H1 (cell line): ENCODE results near the gene NEGR1. TPM values are rescaled to one million over a fixed set of nuclear protein-coding genes. Genes with fewer than 3 reads are reported as not detected.

Experiments
- CTCF ChIA-PET: fragments of 300-600 bp; sonication (Branson Sonifier 250); formaldehyde crosslinking; loops from one replicate; lab custom pipeline; 2021; ENCODE audit not compliant: partially characterized antibody; lab: Charles Lee
- POLR2A ChIA-PET: fragments of 300-600 bp; sonication (Branson Sonifier 250); formaldehyde crosslinking; loops from one replicate; lab custom pipeline; 2021; ENCODE audit warnings: inconsistent platforms; ENCODE audit not compliant: partially characterized antibody; lab: Charles Lee
- DNase-seq, 2 experiments: peaks; one replicate each; pipeline versions ENCODE4 v3.0.0 to v3.0.0-alpha.2; 2010 to 2022; ENCODE audit warnings: low spot score in 2 of 2, low read depth in 1 of 2, mixed read lengths in 1 of 2
- FAIRE-seq: peaks from 2 replicates; lab custom pipeline; 2011; peaks lifted over from hg19 to GRCh38; lab: Jason Lieb, UNC
- H2AFZ ChIP-seq: 2 replicates; pipeline ENCODE4 v1.8.1; 2012; ENCODE audit warnings: low read length, inconsistent platforms
- H2AK5ac ChIP-seq: 2 replicates; pipeline ENCODE4 v1.6.1; 2013; ENCODE audit warnings: low read depth, low read length
- H2BK120ac ChIP-seq: replicated peaks from 2 replicates; pipeline ENCODE3; 2013; ENCODE audit warnings: low read depth, low read length, inconsistent platforms
- H2BK12ac ChIP-seq: 2 replicates; pipeline ENCODE4 v1.6.1; 2013; ENCODE audit warnings: low read depth, low read length
- H2BK15ac ChIP-seq: 2 replicates; pipeline ENCODE4 v1.6.1; 2013; ENCODE audit warnings: low read length
- H2BK20ac ChIP-seq: 2 replicates; pipeline ENCODE4 v1.6.1; 2013; ENCODE audit warnings: low read length
- H2BK5ac ChIP-seq: 2 replicates; pipeline ENCODE4 v1.6.1; 2013; ENCODE audit warnings: low read depth, low read length
- H3K14ac ChIP-seq: 2 replicates; pipeline ENCODE4 v1.6.1; 2013; ENCODE audit warnings: inconsistent platforms; ENCODE audit not compliant: insufficient read length
- H3K18ac ChIP-seq: 2 replicates; pipeline ENCODE4 v1.6.1; 2013; ENCODE audit warnings: low read length; ENCODE audit errors: extremely low read depth
- H3K23ac ChIP-seq: 2 replicates; pipeline ENCODE4 v1.6.1; 2013; ENCODE audit warnings: inconsistent platforms; ENCODE audit not compliant: insufficient read length
- H3K23me2 ChIP-seq: 2 replicates; pipeline ENCODE4 v1.6.1; 2013; ENCODE audit warnings: low read depth, low read length
- H3K27ac ChIP-seq: 2 replicates; pipeline ENCODE4 v1.6.1; 2011; ENCODE audit warnings: low read depth, low read length, inconsistent platforms
- H3K27me3 ChIP-seq, 4 experiments: replicated peaks in 1 of 4; 1 replicate in 1 of 4; 2 replicates in 3 of 4; pipeline versions ENCODE4 v1.6.1 to v1.8.1; 2011 to 2013; ENCODE audit warnings: low read length in 3 of 4, mild to moderate bottlenecking in 3 of 4, inconsistent platforms in 2 of 4, mixed read lengths in 2 of 4, moderate library complexity in 1 of 4; ENCODE audit not compliant: control insufficient read depth in 3 of 4, insufficient read depth in 3 of 4; ENCODE audit errors: extremely low read depth in 1 of 4
- H3K36me3 ChIP-seq, 4 experiments: 2 replicates each; pipeline versions ENCODE4 v1.6.1 to v1.8.1; 2011 to 2013; ENCODE audit warnings: mild to moderate bottlenecking in 4 of 4, low read length in 3 of 4, moderate library complexity in 2 of 4, control low read depth in 1 of 4, inconsistent platforms in 1 of 4; ENCODE audit not compliant: insufficient read depth in 4 of 4, control insufficient read depth in 2 of 4
- H3K4ac ChIP-seq: replicated peaks from 2 replicates; pipeline ENCODE3; 2013; ENCODE audit warnings: low read length, low read depth, mixed read lengths, inconsistent platforms; ENCODE audit not compliant: insufficient read length
- H3K4me1 ChIP-seq, 4 experiments: replicated peaks in 1 of 4; 1 replicate in 1 of 4; 2 replicates in 3 of 4; pipeline versions ENCODE4 v1.6.1 to v1.8.1; 2011 to 2013; ENCODE audit warnings: low read length in 3 of 4, inconsistent platforms in 2 of 4, mixed read lengths in 1 of 4; ENCODE audit not compliant: insufficient read depth in 4 of 4, control insufficient read depth in 3 of 4
- H3K4me2 ChIP-seq, 2 experiments: 2 replicates each; pipeline versions ENCODE4 v1.6.1 to v1.8.1; 2011 to 2013; ENCODE audit warnings: low read depth in 2 of 2, low read length in 2 of 2, control low read depth in 1 of 2, inconsistent platforms in 1 of 2, mild to moderate bottlenecking in 1 of 2; ENCODE audit not compliant: insufficient read depth in 1 of 2
- H3K4me3 ChIP-seq, 4 experiments: fragments of 200-600, 300-600 bp in 1 of 4; sonication (generic), shearing (Covaris generic), sonication (Bioruptor Twin) in 1 of 4; 2 replicates each; pipeline versions ENCODE4 v1.5.1 to v1.8.1; 2011 to 2016; ENCODE audit warnings: low read length in 4 of 4, low read depth in 3 of 4, control low read depth in 2 of 4, inconsistent platforms in 2 of 4, mild to moderate bottlenecking in 2 of 4, mixed read lengths in 1 of 4, moderate library complexity in 1 of 4; ENCODE audit not compliant: insufficient read depth in 2 of 4; ENCODE audit errors: extremely low read depth in 1 of 4
- H3K56ac ChIP-seq: replicated peaks from 2 replicates; pipeline ENCODE3; 2013; ENCODE audit warnings: low read depth, mild to moderate bottlenecking, mixed read lengths, low read length, inconsistent platforms; ENCODE audit not compliant: insufficient read length
- H3K79me1 ChIP-seq: 2 replicates; pipeline ENCODE4 v1.6.1; 2013; ENCODE audit warnings: low read depth, low read length, control low read depth
- H3K79me2 ChIP-seq, 2 experiments: 2 replicates each; pipeline versions ENCODE4 v1.6.1 to v1.8.1; 2012 to 2013; ENCODE audit warnings: low read length in 2 of 2, mild to moderate bottlenecking in 2 of 2, inconsistent platforms in 1 of 2; ENCODE audit not compliant: insufficient read depth in 2 of 2, control insufficient read depth in 1 of 2
- H3K9ac ChIP-seq, 4 experiments: replicated peaks in 1 of 4; 1 replicate in 1 of 4; 2 replicates in 3 of 4; pipeline versions ENCODE4 v1.6.1 to v1.8.1; 2011 to 2013; ENCODE audit warnings: low read depth in 3 of 4, low read length in 3 of 4, control low read depth in 2 of 4, mild to moderate bottlenecking in 2 of 4, moderate library complexity in 2 of 4, inconsistent platforms in 1 of 4; ENCODE audit errors: extremely low read depth in 1 of 4
- H3K9me3 ChIP-seq, 2 experiments: 2 replicates each; pipeline versions ENCODE4 v1.6.1 to v1.8.1; 2012 to 2013; ENCODE audit warnings: mild to moderate bottlenecking in 2 of 2, moderate library complexity in 2 of 2, control low read depth in 1 of 2, inconsistent platforms in 1 of 2, low read depth in 1 of 2, low read length in 1 of 2, mixed read lengths in 1 of 2; ENCODE audit not compliant: insufficient read depth in 2 of 2
- H4K20me1 ChIP-seq, 2 experiments: replicated peaks in 1 of 2; 2 replicates each; pipeline versions ENCODE3 to v1.8.1; 2011 to 2013; ENCODE audit warnings: inconsistent platforms in 2 of 2, low read length in 2 of 2, mild to moderate bottlenecking in 1 of 2; ENCODE audit not compliant: insufficient read depth in 2 of 2, control insufficient read depth in 1 of 2
- H4K5ac ChIP-seq: 2 replicates; pipeline ENCODE4 v1.6.1; 2013; ENCODE audit warnings: low read length, low read depth, mixed read lengths, inconsistent platforms; ENCODE audit not compliant: insufficient read length
- H4K8ac ChIP-seq: 2 replicates; pipeline ENCODE4 v1.8.0; 2013; ENCODE audit warnings: mild to moderate bottlenecking, moderate library complexity, low read length, inconsistent platforms; ENCODE audit not compliant: insufficient read depth; ENCODE audit errors: extremely low read depth
- H4K91ac ChIP-seq: replicated peaks from 2 replicates; pipeline ENCODE3; 2013; ENCODE audit warnings: low read length, mixed read lengths, inconsistent platforms; ENCODE audit not compliant: insufficient read length
- BCL11A ChIP-seq, 2 experiments: IDR thresholded peaks; one replicate each; pipeline ENCODE4 v1.6.1; 2011; ENCODE audit warnings: low read depth in 2 of 2, low read length in 2 of 2, mild to moderate bottlenecking in 2 of 2
- CTBP2 ChIP-seq: IDR thresholded peaks from 2 replicates; pipeline ENCODE4 v1.7.0; 2011; ENCODE audit warnings: borderline replicate concordance, mild to moderate bottlenecking, moderate library complexity, mixed read lengths, low read length; ENCODE audit not compliant: insufficient read depth, insufficient read length
- EP300 ChIP-seq, 2 experiments: IDR thresholded peaks; 1 replicate in 1 of 2; 2 replicates in 1 of 2; pipeline ENCODE4 v1.6.1; 2011 to 2012; ENCODE audit warnings: low read depth in 2 of 2, low read length in 2 of 2, mild to moderate bottlenecking in 2 of 2, borderline replicate concordance in 1 of 2, inconsistent platforms in 1 of 2, moderate library complexity in 1 of 2
- KDM1A ChIP-seq: fragments of 200-600, 300-600 bp; sonication (generic); IDR thresholded peaks from 2 replicates; pipeline ENCODE4 v1.7.1; 2016; ENCODE audit warnings: mild to moderate bottlenecking, low read length, borderline replicate concordance
- KDM5A ChIP-seq: fragments of 200-600 bp; IDR thresholded peaks from 2 replicates; pipeline ENCODE4 v1.7.1; 2012; ENCODE audit warnings: mild to moderate bottlenecking, low read length, inconsistent platforms, mixed read lengths
- SIRT6 ChIP-seq: IDR thresholded peaks from one replicate; pipeline ENCODE4 v1.7.1; 2012; ENCODE audit warnings: low read length, inconsistent platforms
- ZNF274 ChIP-seq: IDR thresholded peaks from 2 replicates; pipeline ENCODE4 v1.7.0; 2012; ENCODE audit warnings: low read length, borderline replicate concordance; ENCODE audit errors: extremely low read depth
- WGBS, 2 experiments: shearing (Covaris generic) in 1 of 2; methylation state at CpG; one replicate each; pipeline versions ENCODE4 v1.1.6 to v1.1.7; 2013 to 2015; ENCODE audit warnings: low lambda C conversion rate in 2 of 2, mixed read lengths in 2 of 2, inconsistent platforms in 1 of 2, low coverage in 1 of 2, missing lambda C conversion rate in 1 of 2; ENCODE audit not compliant: insufficient replicate concordance in 2 of 2, insufficient coverage in 1 of 2, insufficient read length in 1 of 2; ENCODE audit errors: extremely low coverage in 1 of 2, missing lambda C conversion rate in 1 of 2; 5-methylcytosine and 5-hydroxymethylcytosine counted together
- polyA plus RNA-seq, 7 experiments: library from polyadenylated mRNA; depleted of rRNA in 3 of 7; stranded (reverse) in 5 of 7; unstranded in 2 of 7; fragments of >200 nt in 5 of 7; fragments of 200-250 nt in 2 of 7; gene quantifications; 1 replicate in 5 of 7; 2 replicates in 1 of 7; 4 replicates in 1 of 7; pipeline versions ENCODE4 v1.2.1 to v1.2.3, GENCODE V29; 2011 to 2013; ENCODE audit warnings: missing spikeins in 2 of 7, mixed read lengths in 2 of 7
- total RNA-seq: library from RNA; stranded (reverse); fragmentation: NEBNext Ultra II Directional; extraction: Animal tissue kit (Norgen Biotek cat#: 25700); gene quantifications from 2 replicates; pipeline ENCODE4 v1.2.1, GENCODE V29; 2021

Gene NEGR1
- total and polyA plus RNA-seq, 2 of the 8 experiments (the other 6 are each of a cell fraction or from before 2014, with no cell fraction given), result 0.71 to 1.3 TPM

- no peak overlapping the region for H3K4me3 ChIP-seq
- H3K9ac ChIP-seq, result no peak overlapping the region
- no peak overlapping the region for H4K91ac ChIP-seq
- TF ChIP-seq KDM1A, result no peak
- TF ChIP-seq BCL11A (IDR thresholded peaks at IDR 0.05; ENCODE audit: low read depth in 2 of 2, low read length in 2 of 2), result no peak
- TF ChIP-seq CTBP2, result no peak
- no peak for TF ChIP-seq ZNF274
- no peak for TF ChIP-seq EP300 (IDR thresholded peaks at IDR 0.05; ENCODE audit: borderline replicate concordance in 1 of 2, low read depth in 2 of 2, low read length in 2 of 2)
- TF ChIP-seq KDM5A, result no peak
- TF ChIP-seq SIRT6, result no peak
- H3K23ac ChIP-seq, result no peak overlapping the region
- ChIA-PET CTCF (interaction anchor here (0.6 to 1.1 kb wide), 2 partner anchors 9 to 755 kb away, joined by 3 to 4 read pairs; no protein-coding TSS in a partner anchor), POLR2A (no interaction called here)
- no peaks in the 10 kb centered on the region for H3K27me3 ChIP-seq
- H2AK5ac ChIP-seq, result no peak overlapping the region
- H3K14ac ChIP-seq, result no peak overlapping the region
- H3K79me1 ChIP-seq, result no peaks in the 10 kb centered on the region
- H3K56ac ChIP-seq, result no peak overlapping the region
- H3K18ac ChIP-seq, result no peak overlapping the region
- H4K5ac ChIP-seq, result no peak overlapping the region
- H2BK12ac ChIP-seq, result no peak overlapping the region
- 89% methylated on average over 1 of the region's 1 CpG; no CpG with 5 or more reads in 1 of the 2 experiments for WGBS, 2 experiments
- H3K4me2 ChIP-seq, result no peak overlapping the region
- H4K8ac ChIP-seq, result no peak overlapping the region
- H3K27ac ChIP-seq, result no peak overlapping the region
- no peak overlapping the region for H3K4ac ChIP-seq
- H4K20me1 ChIP-seq, result no peaks in the 10 kb centered on the region
- FAIRE-seq, result no peak
- no peak overlapping the region for H2BK20ac ChIP-seq
- no peaks in the 10 kb centered on the region for H3K79me2 ChIP-seq
- no peaks in the 10 kb centered on the region for H3K4me1 ChIP-seq
- DNase-seq, result no peak
- H3K36me3 ChIP-seq, result no peaks in the 10 kb centered on the region
- H2BK5ac ChIP-seq, result no peak overlapping the region
- no peak overlapping the region for H2BK120ac ChIP-seq
- H2BK15ac ChIP-seq, result no peak overlapping the region
- H3K23me2 ChIP-seq, result no peaks in the 10 kb centered on the region
- H3K9me3 ChIP-seq, result no peaks in the 10 kb centered on the region
- no peak overlapping the region for H2AFZ ChIP-seq
These were observed 104.6 kb downstream of the NEGR1 start for GRCh38 chr1:72177711-72178110.
